GDM1 (cell line): ENCODE results near the gene SPATA1.
"Not testable (repeated sequence)": the region's sequence is repeated elsewhere in the genome, so short reads cannot be mapped to it uniquely, and the experiment has no call there.

Experiments
- DNase-seq: peaks from one replicate; lab custom pipeline; 2025; lab: John Stamatoyannopoulos, UW

SPATA1 gene, protein sequence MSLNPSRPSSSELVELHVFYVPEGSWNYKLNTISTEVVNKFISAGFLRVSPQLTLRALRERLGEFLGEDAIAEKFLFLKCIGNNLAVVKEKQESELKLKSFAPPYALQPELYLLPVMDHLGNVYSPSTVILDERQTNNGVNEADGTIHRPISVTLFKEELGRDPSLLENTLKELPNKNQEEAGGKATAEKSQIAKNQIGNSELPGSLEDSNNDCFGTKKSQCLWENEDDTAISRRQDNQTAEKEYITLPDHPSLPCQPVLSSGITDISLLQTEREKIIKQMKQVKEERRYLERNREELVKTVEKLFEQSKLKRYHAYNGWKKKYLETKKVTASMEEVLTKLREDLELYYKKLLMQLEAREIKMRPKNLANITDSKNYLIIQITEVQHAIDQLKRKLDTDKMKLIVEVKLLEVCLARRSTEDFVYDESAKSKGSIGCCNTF

DNA sequence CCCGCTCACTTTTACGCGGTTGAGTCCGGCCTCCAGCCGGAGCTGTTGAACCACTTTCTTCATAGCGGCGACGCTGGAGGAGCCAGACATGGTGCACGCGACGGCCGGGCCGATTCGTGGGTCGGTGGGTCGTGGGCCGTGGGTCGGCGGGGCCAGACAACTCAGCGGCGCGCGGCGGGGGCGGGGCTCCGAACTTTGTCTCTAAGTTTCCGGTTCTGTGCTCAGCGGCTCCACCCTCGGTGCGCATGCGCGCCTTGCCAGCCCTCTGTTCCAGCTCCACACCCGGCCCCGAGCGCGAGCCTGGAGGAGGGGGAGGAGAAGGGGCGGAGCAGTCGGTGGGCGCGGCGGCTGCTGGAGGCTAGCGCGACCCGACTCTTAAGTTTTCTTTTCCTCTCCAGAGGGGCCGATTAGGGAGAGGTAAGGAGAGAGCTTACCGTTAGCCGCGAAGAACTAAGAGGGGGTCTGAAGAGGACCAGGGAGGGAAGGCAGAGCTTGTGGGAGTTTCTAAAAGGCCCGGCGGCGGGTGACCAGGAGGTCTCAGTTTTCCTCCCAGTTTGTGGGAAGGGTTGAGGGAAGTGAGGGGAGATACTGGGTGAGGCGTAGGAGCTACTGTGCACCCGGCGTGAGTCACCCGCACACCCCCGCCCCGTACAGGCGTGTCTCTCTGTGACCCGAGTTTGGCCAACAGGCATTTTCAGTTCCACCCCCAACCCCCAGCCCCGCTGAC, at the start of gene SPATA1, which contains the start of gene GNG5:
Gene SPATA1 (plus strand): TSS at position 385 of the 727 bp plus-strand sequence. CDS start 9,974 bp downstream, outside the sequence.
Gene GNG5 (minus strand): TSS at position 580 of the 727 bp plus-strand sequence. CDS start 490 bp downstream, at position 90.
- peak; percentile 96 for DNase-seq

DNA sequence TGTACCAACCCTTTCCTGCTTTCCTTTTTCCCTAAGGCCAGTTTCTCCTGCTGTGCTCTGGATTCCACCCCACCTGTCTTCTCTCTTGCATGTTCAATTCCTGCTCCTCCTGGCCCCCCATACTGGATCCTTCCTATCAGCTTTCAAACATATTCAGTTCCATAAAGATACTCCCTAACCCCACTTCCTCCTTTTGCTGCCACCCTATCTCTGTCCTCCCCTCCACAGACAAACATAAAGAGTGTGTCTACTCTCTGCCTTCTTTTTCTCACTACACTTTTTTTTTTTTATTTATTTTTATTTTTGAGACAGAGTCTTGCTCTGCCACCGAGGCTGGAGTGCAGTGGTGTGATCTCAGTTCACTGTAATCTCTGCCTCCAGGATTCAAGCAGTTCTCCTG, 44.1 kb upstream of the SPATA1 start:
- DNase-seq: no peak

DNA sequence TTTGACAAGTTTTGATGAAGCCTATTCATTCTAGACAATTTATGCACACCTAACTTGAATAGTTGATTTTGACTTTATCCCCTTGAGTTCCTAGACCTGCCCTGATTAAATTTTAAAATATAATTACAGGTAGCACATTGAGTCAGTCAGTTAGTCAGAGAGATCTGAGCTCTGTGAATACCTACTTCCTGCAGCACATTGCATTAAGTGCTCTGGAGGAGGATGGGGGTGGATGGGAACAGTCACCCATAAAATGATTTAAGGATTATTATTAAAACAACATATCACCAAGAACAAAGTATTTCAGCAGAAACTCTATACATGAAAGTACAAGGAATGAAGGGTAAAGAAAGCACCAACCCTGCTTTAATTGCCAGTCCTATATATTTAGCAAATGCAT, 38.9 kb upstream of the SPATA1 start:
- no peak for DNase-seq

DNA sequence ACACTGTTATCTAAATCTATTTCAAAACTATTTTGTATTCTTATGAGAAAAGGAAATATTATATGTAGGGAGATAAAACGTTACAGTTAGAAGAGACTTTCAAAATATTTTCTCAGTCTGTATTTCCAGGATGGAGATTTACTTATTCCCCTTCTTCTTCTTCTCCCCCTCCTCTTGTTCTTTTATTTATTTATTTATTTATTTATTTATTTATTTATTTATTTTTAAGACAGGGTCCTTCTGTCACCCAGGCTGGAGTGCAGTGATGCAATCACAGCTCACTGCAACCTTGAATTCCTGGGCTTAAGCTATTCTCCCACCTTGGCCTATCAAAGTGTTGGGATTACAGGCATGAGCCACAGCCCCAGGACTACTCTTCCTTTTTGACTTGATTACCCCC, 30.0 kb upstream of the SPATA1 start:
- no peak for DNase-seq

DNA sequence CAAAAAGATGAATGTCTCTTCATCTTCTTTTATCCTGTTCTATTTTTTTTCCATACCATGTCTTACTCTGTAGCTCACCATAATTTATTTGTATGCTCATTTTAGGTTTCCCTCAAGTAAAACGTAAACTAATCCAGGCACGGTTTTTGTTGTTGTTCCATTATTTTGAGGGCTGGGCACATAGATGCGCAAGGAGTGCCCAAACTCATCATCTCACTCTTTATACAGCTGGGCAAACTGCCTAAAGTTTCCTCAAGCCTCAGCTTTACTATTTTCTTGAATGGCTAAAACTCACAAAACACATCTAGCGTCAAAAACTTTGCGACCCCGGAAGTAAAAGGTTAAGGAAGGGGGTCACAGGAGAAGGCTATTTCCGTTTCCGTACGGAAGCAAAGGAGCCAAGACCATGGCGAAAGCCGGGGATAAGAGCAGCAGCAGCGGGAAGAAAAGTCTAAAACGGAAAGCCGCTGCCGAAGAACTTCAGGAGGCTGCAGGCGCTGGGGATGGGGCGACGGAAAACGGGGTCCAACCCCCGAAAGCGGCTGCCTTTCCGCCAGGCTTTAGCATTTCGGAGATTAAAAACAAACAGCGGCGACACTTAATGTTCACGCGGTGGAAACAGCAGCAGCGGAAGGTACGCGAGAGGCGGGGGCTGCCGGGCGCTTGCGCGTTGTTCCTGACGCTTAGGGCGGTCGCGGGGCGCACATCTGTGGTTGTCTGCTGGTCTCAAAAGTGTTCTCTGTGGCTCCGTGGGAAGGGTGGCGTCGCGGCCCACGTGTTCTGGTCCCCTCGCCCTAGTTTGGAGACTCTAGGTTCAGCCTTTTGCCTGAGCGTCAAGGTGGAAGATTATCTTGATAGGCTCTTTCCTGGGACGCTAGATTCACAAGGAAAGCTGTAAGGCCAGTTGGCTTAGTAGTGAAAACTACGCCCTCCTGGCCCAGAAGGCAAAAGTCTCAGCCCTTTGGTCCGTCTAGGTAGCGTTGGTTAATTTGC, 27.0 kb upstream of the SPATA1 start, which contains the start of gene RPF1:
Gene RPF1 (plus strand): TSS at position 391 of the 993 bp plus-strand sequence. CDS start 16 bp downstream, at position 407.
- DNase-seq: peak; percentile 68

DNA sequence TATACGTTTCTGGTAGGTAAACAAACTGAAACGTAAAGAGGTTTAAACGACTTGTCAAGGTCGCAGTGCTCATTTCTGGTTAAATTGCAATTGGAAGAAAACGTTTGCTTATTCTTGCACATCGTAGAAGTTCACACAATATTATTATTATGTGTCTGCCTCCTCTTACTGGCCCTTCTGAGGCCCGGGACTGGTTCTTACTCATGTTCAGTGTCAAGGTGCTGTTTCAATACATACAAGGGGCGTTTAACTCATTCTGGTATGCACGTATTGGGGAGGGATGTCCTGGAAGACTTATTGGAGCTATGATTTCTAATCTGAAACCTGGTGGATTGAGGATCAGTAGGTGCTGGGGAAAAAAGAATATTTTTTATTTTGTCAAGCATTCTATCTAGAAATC, 26.2 kb upstream of the SPATA1 start:
- DNase-seq: no peak

DNA sequence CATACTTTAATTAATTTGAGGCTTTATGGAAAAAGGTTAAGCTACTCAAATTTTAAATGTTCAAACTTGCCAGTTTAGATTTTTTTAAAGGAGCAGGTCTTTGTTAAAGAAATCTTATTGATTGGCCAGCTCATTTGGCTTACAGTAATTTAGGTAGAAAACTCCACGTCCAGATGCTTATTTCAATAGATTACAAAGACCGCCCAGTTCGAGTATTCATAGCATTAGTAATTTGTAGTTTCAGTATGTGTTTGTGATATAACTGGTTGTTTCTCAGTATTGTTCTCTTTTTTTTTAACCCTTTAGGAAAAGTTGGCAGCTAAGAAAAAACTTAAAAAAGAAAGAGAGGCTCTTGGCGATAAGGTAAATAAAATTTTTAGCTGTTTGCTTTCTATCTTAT, 25.5 kb upstream of the SPATA1 start:
- no peak for DNase-seq

DNA sequence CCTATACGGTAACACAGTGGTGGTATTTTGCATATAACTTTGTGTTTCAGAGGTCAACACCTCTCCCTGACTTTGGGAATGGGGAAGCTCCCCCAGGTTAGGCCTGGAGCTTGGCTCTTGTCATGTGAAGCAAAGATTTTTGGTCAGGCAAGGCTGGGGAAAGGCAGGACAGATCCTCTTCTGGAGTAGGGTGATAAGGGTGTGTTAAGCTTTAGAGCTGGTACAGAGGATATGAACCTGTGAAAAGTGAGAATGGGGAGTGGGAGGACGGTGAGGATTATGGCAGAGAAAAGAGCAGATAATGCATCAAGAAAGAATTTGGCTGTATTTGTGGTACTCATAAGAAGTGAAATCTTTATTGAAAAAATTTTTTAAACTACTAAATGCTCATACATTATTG, 24.9 kb upstream of the SPATA1 start:
- no peak for DNase-seq

DNA sequence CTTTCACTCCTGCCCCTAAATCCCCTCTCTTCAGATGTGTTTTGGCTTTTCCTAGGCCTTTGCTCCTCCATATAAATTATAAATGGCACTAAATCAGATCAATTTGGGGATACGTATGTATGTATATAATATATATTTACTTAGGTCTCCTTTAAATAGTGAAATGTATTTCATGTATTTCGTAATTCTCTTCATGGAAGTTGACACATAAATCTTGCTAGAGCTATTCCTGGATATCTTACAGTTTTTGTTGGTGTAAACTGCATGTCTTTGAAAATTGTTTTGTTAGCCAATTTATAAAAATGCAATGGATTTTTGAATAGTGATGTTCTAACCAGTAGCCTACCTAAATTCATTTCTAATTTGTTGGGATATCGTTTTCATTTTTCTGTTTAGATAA, 18.1 kb upstream of the SPATA1 start:
- DNase-seq: no peak

DNA sequence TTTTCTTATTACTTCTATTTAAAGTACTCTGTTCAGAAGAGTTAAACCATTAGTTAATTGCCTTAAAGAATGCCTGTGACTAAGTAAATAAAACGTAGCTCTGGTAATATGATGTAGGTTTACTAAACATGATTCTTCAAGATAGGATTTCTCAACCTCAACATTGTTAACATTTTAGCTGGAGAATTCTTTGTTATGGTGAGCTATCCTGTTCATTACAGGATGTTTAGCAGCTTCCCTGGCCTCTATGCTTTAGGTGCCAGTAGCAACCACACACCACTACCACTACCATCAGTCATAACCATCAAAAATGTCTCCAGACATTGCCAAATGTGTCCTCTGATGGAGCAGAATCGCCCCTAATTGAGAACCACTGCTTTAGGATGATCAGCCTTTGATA, 16.4 kb upstream of the SPATA1 start:
- DNase-seq: no peak

DNA sequence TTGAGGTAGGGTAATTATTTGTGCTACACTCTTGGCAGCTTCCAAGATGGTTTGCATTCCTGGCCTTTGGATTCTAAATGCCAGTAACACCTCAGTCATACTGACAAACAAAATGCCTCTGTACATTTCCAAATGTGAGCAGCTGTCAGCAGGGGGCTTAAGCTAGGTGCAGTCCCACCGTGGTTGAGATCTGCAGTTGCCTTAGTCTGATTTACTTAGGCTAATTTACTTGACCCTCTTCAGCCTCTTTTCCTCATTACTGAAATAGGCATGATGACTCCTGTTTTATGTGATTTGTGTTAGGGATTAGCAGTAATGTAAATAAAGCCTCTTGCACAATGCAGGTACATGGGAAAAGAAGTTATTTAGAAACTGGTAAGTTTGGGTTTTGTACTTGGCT, 13.5 kb upstream of the SPATA1 start:
- DNase-seq: no peak

DNA sequence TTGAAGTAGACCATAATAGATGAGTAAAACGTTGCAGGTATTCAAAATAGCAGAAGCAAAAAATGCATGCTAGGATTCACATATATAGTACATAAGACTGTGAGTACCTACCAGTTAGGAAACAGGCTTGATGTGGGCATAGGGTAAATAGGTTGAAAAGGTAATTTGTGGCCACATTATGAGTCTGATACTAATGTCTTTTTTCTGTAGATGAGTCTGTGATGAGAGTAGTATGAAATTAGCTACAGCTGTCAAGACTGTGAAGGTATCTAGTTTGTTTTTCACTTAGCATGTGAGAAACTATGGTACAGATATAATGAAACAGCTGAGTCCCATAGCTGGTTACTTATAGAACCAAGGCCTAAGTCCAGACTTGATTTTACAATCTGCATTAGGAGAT, 12.4 kb upstream of the SPATA1 start:
- DNase-seq: no peak

DNA sequence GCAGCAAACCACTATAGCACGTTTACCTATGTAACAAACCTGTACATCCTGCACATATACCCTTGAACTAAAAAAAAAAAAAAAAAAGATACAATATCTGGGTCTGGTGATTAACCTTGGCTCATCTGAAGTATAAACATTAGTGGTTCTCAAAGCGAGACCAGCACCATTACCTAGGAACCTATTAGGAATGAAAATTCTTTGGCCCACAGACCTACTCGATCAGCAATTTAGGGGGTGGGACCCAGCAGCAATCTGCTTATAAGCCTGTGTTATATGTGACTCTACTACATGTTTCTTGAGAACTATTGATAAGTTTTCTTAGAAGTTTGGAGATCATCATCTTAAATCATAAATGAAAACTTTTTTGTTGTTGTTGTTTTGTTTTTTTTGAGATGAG, 9.7 kb upstream of the SPATA1 start:
- DNase-seq: no peak

DNA sequence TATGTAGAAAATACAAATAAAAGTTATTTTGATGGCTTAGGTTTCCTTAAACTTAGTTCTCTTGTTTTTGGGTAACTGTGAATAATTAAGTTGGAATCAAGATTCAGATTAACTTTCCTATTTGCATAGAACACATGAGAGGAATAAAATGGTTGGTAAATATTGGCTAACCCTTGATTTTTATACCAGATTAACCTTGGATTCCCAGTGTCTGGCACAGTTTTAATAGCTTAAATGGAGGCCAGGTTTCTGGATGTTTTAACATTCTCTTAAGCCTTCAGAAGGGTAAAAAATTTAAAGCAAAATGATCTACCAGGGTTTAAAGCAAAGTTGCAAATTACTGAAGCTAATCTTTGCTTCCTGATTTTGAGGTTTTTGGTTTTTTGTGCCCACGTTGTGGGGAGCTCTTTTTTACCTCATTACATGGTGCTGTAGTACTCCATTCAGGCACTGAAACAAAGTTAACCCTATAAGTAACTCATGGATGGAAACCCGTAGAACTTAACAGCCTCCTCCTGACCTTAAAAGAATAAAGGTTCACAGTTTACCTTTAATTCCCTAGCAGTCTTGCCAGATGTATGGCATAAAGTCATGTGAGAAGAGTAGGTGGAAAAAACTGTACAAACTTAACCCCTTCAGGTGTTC, 8.4 kb upstream of the SPATA1 start:
- no peak for DNase-seq

DNA sequence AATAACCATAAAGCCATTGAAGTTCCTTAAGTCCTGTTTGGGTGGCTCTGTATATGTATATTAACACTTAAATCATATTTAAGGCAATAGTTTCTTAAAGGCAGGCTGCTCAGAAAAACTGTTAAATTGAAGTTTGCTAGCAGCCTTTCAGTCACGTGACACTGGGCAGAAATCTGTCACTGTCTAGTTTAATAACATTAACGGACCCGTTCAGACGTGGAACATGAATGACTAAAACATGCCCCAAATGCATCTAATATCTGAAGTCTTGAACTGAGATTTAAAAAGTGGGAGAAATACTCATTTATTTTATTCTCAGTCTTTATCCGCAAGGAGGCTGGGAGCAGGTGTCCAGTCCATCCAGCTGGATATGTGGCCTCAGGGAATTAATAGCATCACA, 3.3 kb upstream of the SPATA1 start:
- DNase-seq: no peak

DNA sequence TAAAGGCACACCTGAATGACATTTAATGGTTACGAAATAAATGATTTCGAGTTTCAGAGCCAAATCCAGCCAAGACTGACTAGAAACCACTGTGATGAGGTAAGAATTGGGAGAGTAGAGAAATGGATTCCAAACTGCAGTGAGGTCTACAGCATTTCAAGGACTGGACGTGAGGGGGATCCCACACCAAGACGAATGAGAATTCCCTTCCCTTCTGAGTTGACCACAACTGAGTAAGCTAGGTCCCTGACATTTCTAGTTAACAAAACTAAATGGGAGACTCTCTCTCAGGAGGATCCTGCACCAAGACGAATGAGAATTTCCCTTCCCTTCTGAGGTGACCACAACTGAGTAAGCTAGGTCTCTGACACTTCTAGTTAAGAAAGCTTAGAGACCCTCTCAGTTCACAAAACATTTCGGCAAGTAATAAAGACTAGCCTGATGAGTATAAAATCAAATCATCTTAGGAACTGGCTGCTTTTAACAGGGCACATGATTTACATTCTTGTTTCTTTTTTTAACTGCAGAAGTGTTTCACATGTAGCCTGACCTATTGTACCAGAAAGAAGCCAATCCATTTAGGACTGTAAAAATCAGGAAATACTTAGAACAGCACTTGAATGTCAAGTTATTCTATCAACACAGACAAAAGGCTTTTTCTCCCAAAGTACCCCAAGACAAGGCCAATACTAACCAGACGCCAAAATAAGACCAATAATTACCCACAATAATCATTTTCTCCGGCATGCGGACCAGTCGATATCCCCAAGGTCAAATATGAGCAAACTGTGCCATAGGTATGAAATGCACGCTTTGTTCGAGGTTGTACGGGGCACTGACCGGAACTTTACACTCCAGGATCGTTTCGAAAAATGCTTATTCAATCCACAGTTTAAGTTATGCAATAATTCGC, 1.4 kb upstream of the SPATA1 start:
- DNase-seq: no peak

DNA sequence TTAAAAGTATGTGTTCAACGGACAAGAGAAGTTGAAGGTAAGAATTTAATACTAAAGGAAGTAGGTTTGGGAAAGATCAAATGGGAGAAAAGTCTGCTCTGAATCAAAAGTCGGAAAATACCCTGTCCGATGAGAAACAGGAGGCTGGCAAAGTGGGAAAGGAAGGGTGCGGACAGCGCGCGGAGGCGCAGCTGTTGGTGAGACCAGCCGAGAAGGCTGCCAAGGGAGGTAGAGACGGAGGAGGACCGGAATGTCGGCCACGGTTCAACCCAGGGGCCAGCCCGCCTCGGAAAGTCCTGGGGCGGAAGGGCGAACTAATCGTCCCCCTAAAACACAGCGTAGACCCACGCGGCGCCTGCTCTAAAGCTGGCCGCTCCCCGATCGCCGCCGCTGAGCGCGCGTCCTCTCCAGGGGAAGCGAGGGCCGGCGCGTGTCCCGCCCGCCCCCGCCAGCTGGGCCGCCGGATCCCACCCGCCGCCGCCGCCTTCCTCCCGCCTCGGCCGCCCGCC, 639 bp upstream of the SPATA1 start:
- DNase-seq: peak; percentile 73

DNA sequence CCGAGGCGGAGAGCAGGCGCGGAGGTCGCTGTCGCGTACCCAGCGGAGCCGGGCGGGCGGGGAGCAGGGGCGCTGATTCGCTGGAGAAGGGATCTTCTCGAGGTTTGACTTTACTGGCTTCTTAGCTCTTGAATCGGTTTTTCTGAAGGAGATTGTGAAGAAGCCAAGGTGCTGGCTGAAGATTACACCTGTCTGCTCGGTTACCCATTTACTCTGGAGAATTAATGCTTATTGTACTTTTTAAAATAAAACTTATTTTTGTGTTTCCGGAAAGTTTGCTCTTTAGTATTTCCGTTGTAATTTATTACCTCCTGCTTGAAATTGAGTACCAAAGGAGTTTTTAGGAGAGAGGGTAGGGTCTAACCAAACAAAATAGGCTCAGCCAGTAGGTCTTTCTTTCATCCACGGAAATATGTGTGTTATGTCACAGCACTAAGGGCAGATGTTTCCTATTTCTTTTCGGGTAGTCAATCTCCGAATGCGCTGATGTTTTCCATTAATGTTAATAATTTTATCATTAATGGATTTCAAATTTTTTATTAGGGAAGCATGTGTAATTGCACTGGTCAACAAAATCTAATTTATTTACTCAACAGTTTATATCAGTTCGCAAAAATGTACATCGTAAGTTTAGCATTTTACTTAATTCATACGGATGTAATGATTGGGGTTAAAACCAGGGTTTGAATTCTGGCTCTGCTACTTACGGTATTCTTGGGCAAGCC, 705 bp downstream of the SPATA1 start:
- DNase-seq: no peak

DNA sequence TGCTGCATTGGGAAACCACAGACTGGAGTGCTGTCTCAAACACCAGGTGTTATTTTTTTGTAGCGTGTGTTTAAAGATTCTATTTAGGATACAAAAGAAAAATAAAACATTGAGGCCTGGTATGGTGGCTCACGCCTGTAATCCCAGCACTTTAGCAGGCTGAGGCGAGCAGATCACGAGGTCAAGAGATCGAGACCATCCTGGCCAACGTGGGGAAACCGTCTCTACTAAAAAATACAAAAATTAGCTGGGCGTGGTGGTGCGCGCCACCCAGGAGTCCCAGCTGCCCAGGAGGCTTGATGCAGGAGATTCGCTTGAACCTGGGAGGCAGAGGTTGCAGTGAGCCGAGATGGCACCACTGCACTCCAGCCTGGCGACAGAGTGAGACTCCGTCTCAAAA, 1.7 kb downstream of the SPATA1 start:
- DNase-seq: not testable (repeated sequence)
